ENCODE results near the gene FOXN3.

FOXN3 gene

GRCh38 chr14:89382901-89383845, 33.9 kb downstream of the FOXN3 start:
- DNase-seq (ENCODE audit: low spot score), result no peak

DNA sequence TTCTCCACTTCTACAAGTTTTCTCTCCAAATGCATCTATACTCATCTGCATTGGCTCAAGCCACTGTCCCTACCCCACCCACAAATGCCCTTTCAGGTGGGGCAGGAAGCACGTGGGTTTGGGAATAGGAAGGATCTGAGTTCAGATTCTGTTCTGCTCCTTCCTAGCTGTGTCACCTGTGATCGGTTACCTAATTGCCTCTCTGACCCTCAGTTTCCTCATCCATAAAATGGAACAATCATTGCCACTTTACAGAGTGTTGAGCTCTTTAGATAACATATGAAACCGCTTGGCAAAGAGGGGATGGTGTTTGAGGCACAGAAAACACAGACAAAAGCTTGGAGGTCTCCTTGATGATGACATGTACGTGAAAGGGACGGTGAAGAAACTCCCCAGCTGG, 34.5 kb downstream of the FOXN3 start:
- no peak for DNase-seq (ENCODE audit: low spot score)

- DNase-seq (ENCODE audit: low spot score), result no peak
Observed at GRCh38 chr14:89379891-89380820, 36.9 kb downstream of the FOXN3 start.

DNA sequence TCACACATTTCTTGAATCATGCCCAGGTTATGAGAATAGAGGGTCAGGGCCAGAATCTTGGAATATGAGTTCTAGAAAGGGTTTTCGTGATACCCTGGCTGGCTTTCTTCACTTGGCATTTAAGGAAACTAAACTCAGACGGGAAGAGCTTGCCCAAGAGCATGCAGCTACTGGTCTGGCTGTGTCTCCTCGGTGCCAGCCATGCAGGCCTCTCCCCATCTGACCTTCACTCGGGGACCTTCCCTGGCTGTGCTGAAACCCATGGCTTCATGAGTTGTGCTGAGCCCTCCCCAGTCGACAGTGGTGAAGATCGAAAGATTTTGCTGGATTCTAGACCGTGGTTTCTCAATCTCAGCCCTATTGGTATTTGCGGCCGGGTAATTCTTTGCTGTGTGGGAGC, 38.0 kb downstream of the FOXN3 start:
- no peak for DNase-seq (ENCODE audit: low spot score)

DNA sequence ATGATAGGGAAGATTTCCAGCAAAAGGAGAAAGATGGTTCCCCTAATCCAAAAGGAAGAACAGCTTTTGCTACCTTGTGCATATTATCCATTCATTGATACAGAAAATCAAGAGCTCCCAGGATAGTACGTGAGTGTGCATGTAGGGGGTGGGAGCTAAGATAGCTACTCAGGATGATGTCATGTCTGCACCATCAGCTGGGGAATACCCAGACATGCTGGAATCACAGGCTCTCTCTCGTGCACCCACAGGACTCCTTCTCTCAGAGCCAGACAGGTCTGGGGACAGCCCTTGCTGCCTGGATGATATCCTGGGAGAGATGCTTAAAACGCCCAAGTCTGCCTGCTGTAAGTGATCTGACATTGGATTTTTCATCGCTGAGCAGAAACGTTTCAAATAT, 38.9 kb downstream of the FOXN3 start:
- DNase-seq (ENCODE audit: low spot score), result no peak

GRCh38 chr14:89377544-89377943, 39.5 kb downstream of the FOXN3 start:
- DNase-seq (ENCODE audit: low spot score), result no peak

DNA sequence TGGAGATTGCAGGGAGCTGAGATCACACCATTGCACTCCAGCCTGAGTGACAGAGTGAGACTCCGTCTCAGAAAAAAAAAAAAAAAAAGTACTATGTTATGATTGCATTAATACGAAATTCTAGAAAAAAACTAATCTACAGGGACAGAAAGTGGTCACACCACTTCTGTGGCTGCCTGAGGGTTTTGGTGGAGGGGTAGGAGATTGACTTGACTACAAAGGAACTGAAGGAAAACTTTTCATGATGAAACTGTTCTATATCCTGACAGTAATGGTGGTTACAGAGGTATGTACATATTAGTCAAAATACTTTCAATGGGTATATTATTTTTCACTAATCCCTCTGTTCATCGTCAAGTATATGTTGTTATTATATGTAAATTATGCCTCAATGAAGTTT, 42.1 kb downstream of the FOXN3 start:
- no peak for DNase-seq (ENCODE audit: low spot score)

- no peak for DNase-seq (ENCODE audit: low spot score)
Observed at GRCh38 chr14:89373185-89373584, 43.8 kb downstream of the FOXN3 start.

DNA sequence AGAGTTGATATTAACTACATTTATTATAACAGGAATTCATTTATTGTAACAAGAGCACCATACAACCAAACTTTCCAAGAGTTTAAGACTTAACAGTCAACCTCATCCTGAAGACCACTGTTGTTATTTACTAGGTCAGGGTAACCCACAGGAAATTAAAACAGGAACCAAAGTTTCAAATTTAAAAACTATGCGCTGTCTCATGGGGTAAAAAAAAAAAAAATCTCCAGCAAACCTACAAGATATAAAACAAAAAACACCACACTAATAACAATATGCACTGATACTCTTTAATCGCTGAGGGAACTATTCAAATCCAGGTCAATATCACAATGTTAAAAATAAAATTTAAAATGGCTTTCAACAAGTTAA, 44.5 kb downstream of the FOXN3 start:
- no peak for DNase-seq (ENCODE audit: low spot score)

- DNase-seq (ENCODE audit: low spot score), result no peak
Observed at GRCh38 chr14:89371585-89372511, 45.2 kb downstream of the FOXN3 start.

- no peak for DNase-seq (ENCODE audit: low spot score)
Observed at GRCh38 chr14:89370781-89371180, 46.3 kb downstream of the FOXN3 start.

DNA sequence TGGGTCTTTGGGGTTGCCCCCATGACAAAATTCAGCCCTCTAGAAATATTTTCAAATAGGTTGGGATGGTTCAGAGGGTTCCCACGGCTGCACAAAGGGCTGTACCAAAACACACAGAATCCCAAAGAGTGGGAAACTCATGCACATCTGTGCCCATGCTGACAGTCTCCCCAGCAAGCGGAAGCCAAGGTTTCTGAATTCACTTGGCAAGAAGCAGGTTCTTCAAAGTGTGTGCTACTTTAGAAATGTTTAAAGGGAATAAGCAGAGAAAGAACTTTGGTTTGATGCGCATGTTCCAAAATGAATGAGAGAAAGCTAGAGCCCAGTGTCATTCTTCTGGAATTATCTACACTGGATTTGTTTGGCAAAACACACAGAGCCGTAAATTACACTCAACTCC, 46.7 kb downstream of the FOXN3 start:
- DNase-seq (ENCODE audit: low spot score), result no peak

DNA sequence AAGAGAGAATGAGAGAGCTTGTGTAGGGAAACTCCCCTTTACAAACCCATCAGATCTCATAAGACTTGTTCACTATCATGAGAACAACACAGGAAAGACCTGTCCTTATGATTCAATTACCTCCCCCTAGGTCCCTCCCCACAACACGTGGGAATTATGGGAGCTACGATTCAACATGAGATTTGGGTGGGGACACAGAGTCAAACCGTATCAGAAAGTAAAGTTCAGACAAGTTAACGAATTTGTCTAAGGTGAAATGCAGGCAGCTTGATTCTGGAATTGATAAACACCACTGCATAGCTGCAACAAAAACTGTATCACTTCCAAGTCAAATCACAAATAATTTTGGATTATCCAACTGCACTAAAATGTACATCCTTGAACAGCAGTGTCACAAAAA, 47.4 kb downstream of the FOXN3 start:
- DNase-seq (ENCODE audit: low spot score), result no peak

GRCh38 chr14:89368490-89369477, 48.2 kb downstream of the FOXN3 start:
- no peak for DNase-seq (ENCODE audit: low spot score)

GRCh38 chr14:89367779-89368120, 49.3 kb downstream of the FOXN3 start:
- no peak for DNase-seq (ENCODE audit: low spot score)

DNA sequence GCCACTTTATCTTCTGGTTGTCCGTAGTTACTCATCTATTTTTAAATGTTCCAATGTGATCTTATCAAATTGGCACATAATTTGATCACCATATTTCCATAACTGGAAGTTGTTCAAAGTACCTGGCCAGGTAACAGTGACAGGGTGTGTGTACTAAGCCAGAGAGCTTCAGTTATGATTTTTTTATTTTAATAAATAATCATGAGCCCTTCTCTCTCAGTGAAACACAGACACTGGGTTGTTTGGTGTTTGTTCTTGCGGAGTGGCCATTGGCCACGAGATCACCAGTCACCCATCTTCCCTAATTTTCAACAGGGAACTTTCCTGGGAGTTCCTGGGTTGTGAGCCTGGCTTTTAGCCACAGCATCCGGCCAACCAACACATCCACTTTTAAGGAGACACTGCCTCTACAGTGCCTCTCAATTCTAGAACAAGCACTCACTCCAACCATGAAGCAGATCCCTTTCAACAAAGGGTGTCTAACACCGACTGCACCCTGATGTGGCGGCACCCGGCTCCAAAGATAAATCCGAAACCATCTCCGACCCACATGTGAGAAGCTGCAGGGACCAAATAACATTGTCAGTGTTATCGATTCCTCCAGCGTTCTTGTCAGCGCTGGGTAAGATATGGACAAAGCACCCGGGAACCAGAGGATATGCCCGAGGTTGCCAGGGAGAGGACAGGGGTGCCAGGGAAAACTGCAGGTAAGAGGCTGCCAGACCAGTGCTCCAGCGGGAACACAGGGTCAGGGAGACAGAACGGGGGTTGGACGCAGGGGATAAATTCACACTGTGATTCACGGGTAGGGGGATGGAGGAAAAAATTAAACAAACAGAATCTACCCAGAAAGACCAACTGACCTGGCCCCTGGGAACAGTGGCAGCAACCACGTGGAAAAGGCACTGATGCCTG, 49.9 kb downstream of the FOXN3 start:
- DNase-seq (ENCODE audit: low spot score), result no peak

DNA sequence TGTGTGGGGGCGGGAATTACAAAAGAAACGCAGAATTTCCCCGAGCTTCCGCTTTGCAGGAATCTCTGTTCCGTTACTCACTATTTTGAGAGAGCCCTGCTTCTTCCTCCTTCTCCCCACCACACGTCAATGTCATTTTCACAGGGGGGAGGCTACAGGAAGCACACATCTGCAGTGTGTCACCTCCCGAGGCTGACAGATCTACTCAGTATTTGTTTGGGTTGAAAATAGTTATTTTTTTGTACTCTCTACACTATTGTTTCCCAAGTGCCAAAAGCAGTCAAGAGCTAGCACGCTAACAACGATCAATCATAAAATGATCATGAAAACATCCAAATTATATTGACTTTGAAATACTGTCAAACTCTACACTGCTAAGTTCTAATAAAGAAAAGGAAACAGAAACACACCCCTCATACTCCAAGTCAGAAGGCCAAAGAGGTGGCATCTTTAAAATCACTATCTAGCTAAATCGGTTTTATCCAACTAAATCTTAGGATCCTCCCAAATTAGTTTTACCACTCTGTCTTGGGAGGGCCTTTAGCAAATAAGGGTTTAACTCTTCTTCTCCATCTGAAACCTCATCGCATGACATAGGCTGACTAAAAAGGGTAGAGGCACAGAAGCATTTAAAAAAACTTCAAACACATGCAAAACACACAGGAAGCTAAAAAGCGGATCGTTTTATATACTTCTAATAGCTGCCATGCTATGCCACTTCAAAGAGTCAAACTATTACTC, 51.8 kb downstream of the FOXN3 start:
- peak; percentile 52 for DNase-seq (ENCODE audit: low spot score)

DNA sequence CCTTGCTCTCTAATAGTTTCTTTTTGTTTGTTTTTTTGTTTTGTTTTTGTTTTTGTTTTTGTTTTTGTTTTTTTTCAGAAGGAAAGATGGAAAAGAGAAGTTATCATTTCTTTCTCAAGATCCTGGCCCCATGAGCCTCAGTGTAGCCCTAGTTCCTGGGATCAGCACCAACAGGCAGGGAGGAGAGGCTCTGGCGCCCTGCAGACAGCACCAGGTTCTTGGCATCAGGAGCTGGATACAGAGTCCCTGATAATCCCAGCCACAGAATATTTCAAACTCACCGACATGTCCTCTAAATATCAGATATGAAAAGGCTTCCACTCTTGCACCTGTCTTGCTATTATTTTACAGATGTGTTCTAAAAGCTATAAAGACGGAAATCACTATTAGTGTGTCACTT, 52.7 kb downstream of the FOXN3 start:
- no peak for DNase-seq (ENCODE audit: low spot score)

GRCh38 chr14:89360277-89360676, 56.8 kb downstream of the FOXN3 start:
- DNase-seq (ENCODE audit: low spot score), result no peak

Measured in globus pallidus (tissue), 1 donor.